Measurements from ENCODE around the gene TULP4. TPM values are rescaled to one million over a fixed set of nuclear protein-coding genes. Genes with fewer than 3 reads are reported as not detected.

Gene TULP4
- total and polyA plus RNA-seq, 4 experiments from 2014 or later = 14.8 to 94.1 (median 63.6) TPM

- Mint-ChIP-seq H3K9me3 (peaks cover 0 to 3% (median 0%) of the 10 kb centered on the region in 8 donors), H3K36me3 (peaks cover 0 to 8% of the 10 kb centered on the region in 2 donors), H3K4me3 (no peak overlapping the region), H3K4me1 (peaks cover 31 to 43% (median 38%) of the 10 kb centered on the region in 4 donors), H3K27ac (peak overlapping the region in 1 of 7 donors; percentile 10), H3K27me3 (no peaks in the 10 kb centered on the region)
- no peak overlapping the region for H3K4me3 ChIP-seq (ENCODE audit: low read length in 2 of 2)
- H3K27me3 ChIP-seq (ENCODE audit: insufficient read depth, low read length) = no peaks in the 10 kb centered on the region
- H3K27ac ChIP-seq (ENCODE audit: low read depth, low read length) = no peak overlapping the region
- no peaks in the 10 kb centered on the region for H3K9me3 ChIP-seq (ENCODE audit: control insufficient read depth in 1 of 2, low read length in 2 of 2)
- ChIA-PET POLR2A (ENCODE audit: partially characterized antibody) (no interaction called here), CTCF (ENCODE audit: partially characterized antibody) (interaction anchor here (0.9 to 1.0 kb wide), 2 partner anchors 10 to 329 kb away, joined by 3 to 4 read pairs; no protein-coding TSS in a partner anchor)
- no peaks in the 10 kb centered on the region for H3K36me3 ChIP-seq (ENCODE audit: insufficient read depth, low read length)
- intact Hi-C loops (cut with micrococcal nuclease) = no loop called here
- DNase-seq = no peak
- peaks cover 34% of the 10 kb centered on the region for H3K4me1 ChIP-seq (ENCODE audit: insufficient read depth, low read length)
These were observed 48.8 kb downstream of the TULP4 start for GRCh38 chr6:158361068-158361467.

GRCh38 chr6:158361961-158362669, 49.9 kb downstream of the TULP4 start:
- intact Hi-C loops (cut with micrococcal nuclease) = no loop called here
- no peak overlapping the region for H3K27ac ChIP-seq (ENCODE audit: low read depth, low read length)
- Mint-ChIP-seq H3K9me3 (peaks cover 0 to 3% (median 0%) of the 10 kb centered on the region in 8 donors), H3K27ac (peak overlapping the region in 1 of 7 donors; percentile 68), H3K4me1 (peaks cover 27 to 35% (median 31%) of the 10 kb centered on the region in 4 donors), H3K4me3 (no peak overlapping the region), H3K36me3 (peaks cover 0 to 8% of the 10 kb centered on the region in 2 donors), H3K27me3 (no peaks in the 10 kb centered on the region)
- H3K4me1 ChIP-seq (ENCODE audit: insufficient read depth, low read length) = peaks cover 25% of the 10 kb centered on the region
- H3K4me3 ChIP-seq (ENCODE audit: low read length in 2 of 2) = no peak overlapping the region
- POLR2A ChIA-PET (ENCODE audit: partially characterized antibody) = interaction anchor here (1.0 kb wide), 1 partner anchor 120 kb away, joined by 3 read pairs; no protein-coding TSS in a partner anchor
- H3K27me3 ChIP-seq (ENCODE audit: insufficient read depth, low read length) = no peaks in the 10 kb centered on the region
- CTCF ChIA-PET (ENCODE audit: partially characterized antibody) = interaction anchor here (1.0 kb wide), 1 partner anchor 328 kb away, joined by 4 read pairs; no protein-coding TSS in a partner anchor
- no peaks in the 10 kb centered on the region for H3K9me3 ChIP-seq (ENCODE audit: control insufficient read depth in 1 of 2, low read length in 2 of 2)
- no peaks in the 10 kb centered on the region for H3K36me3 ChIP-seq (ENCODE audit: insufficient read depth, low read length)
- DNase-seq = no peak

GRCh38 chr6:158366363-158366762, 54.1 kb downstream of the TULP4 start:
- Histone ChIP-seq H3K27ac (ENCODE audit: low read depth, low read length) (no peak overlapping the region), H3K9me3 (ENCODE audit: control insufficient read depth in 1 of 2, low read length in 2 of 2) (no peaks in the 10 kb centered on the region), H3K4me3 (ENCODE audit: low read length in 2 of 2) (no peak overlapping the region), H3K36me3 (ENCODE audit: insufficient read depth, low read length) (no peaks in the 10 kb centered on the region), H3K27me3 (ENCODE audit: insufficient read depth, low read length) (no peaks in the 10 kb centered on the region), H3K4me1 (ENCODE audit: insufficient read depth, low read length) (no peaks in the 10 kb centered on the region)
- Mint-ChIP-seq H3K27ac (no peak overlapping the region), H3K36me3 (peaks cover 0 to 11% of the 10 kb centered on the region in 2 donors), H3K4me3 (no peak overlapping the region), H3K27me3 (no peaks in the 10 kb centered on the region), H3K9me3 (peaks cover 0 to 3% (median 0%) of the 10 kb centered on the region in 8 donors), H3K4me1 (peaks cover 0 to 7% (median 5%) of the 10 kb centered on the region in 4 donors)
- ChIA-PET POLR2A (ENCODE audit: partially characterized antibody) (no interaction called here), CTCF (ENCODE audit: partially characterized antibody) (interaction anchor here (0.5 to 0.9 kb wide), 2 partner anchors 95 to 145 kb away, joined by 3 read pairs; no protein-coding TSS in a partner anchor)
- intact Hi-C loops (cut with micrococcal nuclease) = no loop called here
- no peak for DNase-seq

- H3K4me1 ChIP-seq (ENCODE audit: insufficient read depth, low read length) = no peaks in the 10 kb centered on the region
- no peaks in the 10 kb centered on the region for H3K9me3 ChIP-seq (ENCODE audit: control insufficient read depth in 1 of 2, low read length in 2 of 2)
- Mint-ChIP-seq H3K4me1 (peaks cover 0 to 7% (median 4%) of the 10 kb centered on the region in 4 donors), H3K36me3 (peaks cover 2 to 11% of the 10 kb centered on the region in 2 donors), H3K27ac (no peak overlapping the region), H3K9me3 (peaks cover 0 to 3% (median 0%) of the 10 kb centered on the region in 8 donors), H3K27me3 (no peaks in the 10 kb centered on the region), H3K4me3 (no peak overlapping the region)
- no peaks in the 10 kb centered on the region for H3K36me3 ChIP-seq (ENCODE audit: insufficient read depth, low read length)
- H3K27me3 ChIP-seq (ENCODE audit: insufficient read depth, low read length) = no peaks in the 10 kb centered on the region
- intact Hi-C loops (cut with micrococcal nuclease) = no loop called here
- no peak for DNase-seq
- no peak overlapping the region for H3K27ac ChIP-seq (ENCODE audit: low read depth, low read length)
- no peak overlapping the region for H3K4me3 ChIP-seq (ENCODE audit: low read length in 2 of 2)
- POLR2A ChIA-PET (ENCODE audit: partially characterized antibody) = interaction anchor here (0.7 kb wide), 1 partner anchor 12 kb away, joined by 3 read pairs; no protein-coding TSS in a partner anchor
- CTCF ChIA-PET (ENCODE audit: partially characterized antibody) = interaction anchor here (1.5 kb wide), 1 partner anchor 194 kb away, joined by 4 read pairs; no protein-coding TSS in a partner anchor
These were observed 55.6 kb downstream of the TULP4 start for GRCh38 chr6:158367816-158368215.

GRCh38 chr6:158369241-158369640, 57.0 kb downstream of the TULP4 start:
- DNase-seq = no peak
- no peaks in the 10 kb centered on the region for H3K9me3 ChIP-seq (ENCODE audit: control insufficient read depth in 1 of 2, low read length in 2 of 2)
- no peaks in the 10 kb centered on the region for H3K27me3 Mint-ChIP-seq
- ChIA-PET POLR2A (ENCODE audit: partially characterized antibody) (no interaction called here), CTCF (ENCODE audit: partially characterized antibody) (no interaction called here)
- no peaks in the 10 kb centered on the region for H3K27me3 ChIP-seq (ENCODE audit: insufficient read depth, low read length)
- H3K36me3 Mint-ChIP-seq = peaks cover 2 to 10% of the 10 kb centered on the region in 2 donors
- H3K4me3 Mint-ChIP-seq = no peak overlapping the region
- H3K4me1 Mint-ChIP-seq = peaks cover 0 to 7% (median 4%) of the 10 kb centered on the region in 4 donors
- H3K27ac ChIP-seq (ENCODE audit: low read depth, low read length) = no peak overlapping the region
- peak overlapping the region in 2 of 7 donors; percentile 23 to 26 for H3K27ac Mint-ChIP-seq
- no peaks in the 10 kb centered on the region for H3K4me1 ChIP-seq (ENCODE audit: insufficient read depth, low read length)
- peaks cover 0 to 3% (median 0%) of the 10 kb centered on the region in 8 donors for H3K9me3 Mint-ChIP-seq
- intact Hi-C loops (cut with micrococcal nuclease) = no loop called here
- no peaks in the 10 kb centered on the region for H3K36me3 ChIP-seq (ENCODE audit: insufficient read depth, low read length)
- no peak overlapping the region for H3K4me3 ChIP-seq (ENCODE audit: low read length in 2 of 2)

- intact Hi-C loops (cut with micrococcal nuclease) = no loop called here
- no peak overlapping the region for H3K4me3 ChIP-seq (ENCODE audit: low read length in 2 of 2)
- Mint-ChIP-seq H3K4me3 (no peak overlapping the region), H3K4me1 (peaks cover 0 to 12% (median 5%) of the 10 kb centered on the region in 4 donors), H3K9me3 (no peaks in the 10 kb centered on the region), H3K27me3 (no peaks in the 10 kb centered on the region), H3K27ac (no peak overlapping the region), H3K36me3 (peaks cover 2 to 3% of the 10 kb centered on the region in 2 donors)
- H3K4me1 ChIP-seq (ENCODE audit: insufficient read depth, low read length) = no peaks in the 10 kb centered on the region
- no peaks in the 10 kb centered on the region for H3K27me3 ChIP-seq (ENCODE audit: insufficient read depth, low read length)
- ChIA-PET CTCF (ENCODE audit: partially characterized antibody) (no interaction called here), POLR2A (ENCODE audit: partially characterized antibody) (no interaction called here)
- H3K27ac ChIP-seq (ENCODE audit: low read depth, low read length) = no peak overlapping the region
- DNase-seq = no peak
- H3K9me3 ChIP-seq (ENCODE audit: control insufficient read depth in 1 of 2, low read length in 2 of 2) = no peaks in the 10 kb centered on the region
- H3K36me3 ChIP-seq (ENCODE audit: insufficient read depth, low read length) = no peaks in the 10 kb centered on the region
These were observed 58.5 kb downstream of the TULP4 start for GRCh38 chr6:158370805-158371204.

- ChIA-PET CTCF (ENCODE audit: partially characterized antibody) (no interaction called here), POLR2A (ENCODE audit: partially characterized antibody) (no interaction called here)
- Mint-ChIP-seq H3K36me3 (peaks cover 2 to 4% of the 10 kb centered on the region in 2 donors), H3K27ac (no peak overlapping the region), H3K9me3 (no peaks in the 10 kb centered on the region), H3K4me3 (no peak overlapping the region), H3K27me3 (no peaks in the 10 kb centered on the region), H3K4me1 (peaks cover 0 to 12% (median 5%) of the 10 kb centered on the region in 4 donors)
- Histone ChIP-seq H3K36me3 (ENCODE audit: insufficient read depth, low read length) (no peaks in the 10 kb centered on the region), H3K27me3 (ENCODE audit: insufficient read depth, low read length) (no peaks in the 10 kb centered on the region), H3K4me1 (ENCODE audit: insufficient read depth, low read length) (no peaks in the 10 kb centered on the region), H3K4me3 (ENCODE audit: low read length in 2 of 2) (no peak overlapping the region), H3K27ac (ENCODE audit: low read depth, low read length) (no peak overlapping the region), H3K9me3 (ENCODE audit: control insufficient read depth in 1 of 2, low read length in 2 of 2) (no peaks in the 10 kb centered on the region)
- no peak for DNase-seq
- intact Hi-C loops (cut with micrococcal nuclease) = no loop called here
These were observed 59.0 kb downstream of the TULP4 start for GRCh38 chr6:158371261-158371660.

Data from CD4-positive, alpha-beta memory T cell (primary cell).